Measurements from ENCODE around the gene OR1E2. TPM values are rescaled to one million over a fixed set of nuclear protein-coding genes. Genes with fewer than 3 reads are reported as not detected.
"Not testable (repeated sequence)": the region's sequence is repeated elsewhere in the genome, so short reads cannot be mapped to it uniquely, and the experiment has no call there.

The OR1E2 gene
- polyA plus RNA-seq (ENCODE audit: insufficient read length) = not detected

- no peak for DNase-seq (ENCODE audit: low read depth)
These were observed at the start of gene OR1E2 for GRCh38 chr17:3433741-3434140. Gene OR1E2, minus strand, starts transcription at chr17:3433841. Its CDS starts 0 bp downstream, at chr17:3433841.

- DNase-seq (ENCODE audit: low read depth) = no peak
These were observed 49.2 kb upstream of the OR1E2 start for GRCh38 chr17:3482852-3483251.

GRCh38 chr17:3479988-3480387 is 46.3 kb upstream of the OR1E2 start:
- no peak for DNase-seq (ENCODE audit: low read depth)

- no peak for DNase-seq (ENCODE audit: low read depth)
These were observed 42.4 kb upstream of the OR1E2 start, which contains the start of gene ASPA for GRCh38 chr17:3475812-3476610. Gene ASPA, plus strand, starts transcription at chr17:3475997. Its CDS starts 163 bp downstream, at chr17:3476160.

GRCh38 chr17:3475251-3475685 is 41.6 kb upstream of the OR1E2 start:
- DNase-seq (ENCODE audit: low read depth) = no peak

- DNase-seq (ENCODE audit: low read depth) = no peak
These were observed 40.6 kb upstream of the OR1E2 start for GRCh38 chr17:3474212-3474611.

- DNase-seq (ENCODE audit: low read depth) = no peak
These were observed 38.5 kb upstream of the OR1E2 start for GRCh38 chr17:3472137-3472536.

GRCh38 chr17:3471599-3471998 is 38.0 kb upstream of the OR1E2 start, which contains the start of gene SPATA22:
Gene SPATA22, minus strand, starts transcription at chr17:3471819. Its CDS starts 2,494 bp downstream, at chr17:3469325.
- no peak for DNase-seq (ENCODE audit: low read depth)

- DNase-seq (ENCODE audit: low read depth) = no peak
These were observed 35.9 kb upstream of the OR1E2 start for GRCh38 chr17:3469529-3469928.

- not testable (repeated sequence) for DNase-seq (ENCODE audit: low read depth)
These were observed 32.7 kb upstream of the OR1E2 start for GRCh38 chr17:3466355-3466754.

GRCh38 chr17:3448059-3448665 is 14.5 kb upstream of the OR1E2 start:
- no peak for DNase-seq (ENCODE audit: low read depth)

GRCh38 chr17:3447625-3448024 is 14.0 kb upstream of the OR1E2 start:
- DNase-seq (ENCODE audit: low read depth) = no peak

GRCh38 chr17:3440451-3440850 is 6.8 kb upstream of the OR1E2 start:
- DNase-seq (ENCODE audit: low read depth) = no peak

GRCh38 chr17:3438368-3438767 is 4.7 kb upstream of the OR1E2 start:
- no peak for DNase-seq (ENCODE audit: low read depth)

- DNase-seq (ENCODE audit: low read depth) = not testable (repeated sequence)
These were observed 426 bp downstream of the OR1E2 start for GRCh38 chr17:3433215-3433614.

- DNase-seq (ENCODE audit: low read depth) = no peak
These were observed 15.4 kb downstream of the OR1E2 start for GRCh38 chr17:3418222-3418621.

- DNase-seq (ENCODE audit: low read depth) = no peak
These were observed 18.0 kb downstream of the OR1E2 start for GRCh38 chr17:3415610-3416009.

- not testable (repeated sequence) for DNase-seq (ENCODE audit: low read depth)
These were observed 21.4 kb downstream of the OR1E2 start for GRCh38 chr17:3412216-3412615.

- DNase-seq (ENCODE audit: low read depth) = no peak
These were observed 22.6 kb downstream of the OR1E2 start, which contains the start of gene OR3A3 for GRCh38 chr17:3411070-3411469. Gene OR3A3, plus strand, starts transcription at chr17:3411370.

- not testable (repeated sequence) for DNase-seq (ENCODE audit: low read depth)
These were observed 29.8 kb downstream of the OR1E2 start for GRCh38 chr17:3403856-3404255.

GRCh38 chr17:3401786-3402185 is 31.9 kb downstream of the OR1E2 start:
- no peak for DNase-seq (ENCODE audit: low read depth)

GRCh38 chr17:3400055-3400454 is 33.6 kb downstream of the OR1E2 start:
- DNase-seq (ENCODE audit: low read depth) = no peak

- DNase-seq (ENCODE audit: low read depth) = no peak
These were observed 35.3 kb downstream of the OR1E2 start, which contains the start of gene OR1E1 for GRCh38 chr17:3398310-3398709. Gene OR1E1, minus strand, starts transcription at chr17:3398410. Its CDS starts 0 bp downstream, at chr17:3398410.
